ENCODE data around the gene FRA10AC1.

FRA10AC1 gene

DNA sequence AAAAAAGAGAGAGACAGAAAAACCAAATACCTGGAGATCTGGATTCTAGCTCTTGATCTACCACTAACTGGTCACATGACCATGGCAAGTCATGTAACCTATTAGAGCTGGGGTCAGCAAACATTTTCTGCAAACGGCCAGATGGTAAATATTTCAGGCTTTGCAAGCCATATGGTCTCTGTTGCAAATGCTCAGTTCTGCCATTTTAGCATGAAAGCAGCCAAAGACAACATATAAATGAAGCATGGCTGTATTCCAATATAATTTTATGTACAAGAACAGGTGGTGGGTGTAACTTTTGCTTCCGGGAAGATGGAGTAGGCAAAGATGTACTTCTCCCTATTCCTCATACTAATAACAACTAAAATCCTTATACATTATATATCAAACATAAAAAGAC lies 6.7 kb downstream of the FRA10AC1 start:
- TF ChIP-seq CTCF (IDR thresholded peaks at IDR 0.05; ENCODE audit: control insufficient read depth, extremely low read depth, insufficient read depth), result no peak
- DNase-seq (ENCODE audit: low read depth), result no peak
- H3K4me3 ChIP-seq (ENCODE audit: low read depth, low read length), result no peak overlapping the region

DNA sequence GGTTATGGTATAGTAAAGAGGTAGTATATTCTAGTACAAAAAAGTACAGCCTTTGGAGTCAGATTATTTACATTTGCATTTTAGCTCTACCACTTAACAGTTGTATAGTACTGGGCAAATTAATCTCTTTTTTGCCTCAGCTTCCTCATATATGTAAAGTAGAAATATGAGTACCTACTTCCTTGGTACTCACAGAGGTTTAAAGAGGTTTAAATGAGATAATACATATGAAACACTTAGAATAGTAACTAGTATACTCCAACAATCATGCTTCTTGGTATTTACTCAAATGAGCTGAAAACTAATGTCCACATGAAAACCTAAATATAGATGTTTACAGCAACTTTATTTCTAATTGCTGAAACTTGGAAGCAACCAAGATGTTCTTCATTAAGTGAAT lies 14.7 kb downstream of the FRA10AC1 start:
- H3K4me3 ChIP-seq (ENCODE audit: low read depth, low read length), result no peak overlapping the region
- no peak for TF ChIP-seq CTCF (IDR thresholded peaks at IDR 0.05; ENCODE audit: control insufficient read depth, extremely low read depth, insufficient read depth)
- no peak for DNase-seq (ENCODE audit: low read depth)

- TF ChIP-seq CTCF (IDR thresholded peaks at IDR 0.05; ENCODE audit: control insufficient read depth, extremely low read depth, insufficient read depth), result peak; percentile 47
- no peak for DNase-seq (ENCODE audit: low read depth)
- no peak overlapping the region for H3K4me3 ChIP-seq (ENCODE audit: low read depth, low read length)
Observed at GRCh38 chr10:93680412-93681047, 21.9 kb downstream of the FRA10AC1 start.

DNA sequence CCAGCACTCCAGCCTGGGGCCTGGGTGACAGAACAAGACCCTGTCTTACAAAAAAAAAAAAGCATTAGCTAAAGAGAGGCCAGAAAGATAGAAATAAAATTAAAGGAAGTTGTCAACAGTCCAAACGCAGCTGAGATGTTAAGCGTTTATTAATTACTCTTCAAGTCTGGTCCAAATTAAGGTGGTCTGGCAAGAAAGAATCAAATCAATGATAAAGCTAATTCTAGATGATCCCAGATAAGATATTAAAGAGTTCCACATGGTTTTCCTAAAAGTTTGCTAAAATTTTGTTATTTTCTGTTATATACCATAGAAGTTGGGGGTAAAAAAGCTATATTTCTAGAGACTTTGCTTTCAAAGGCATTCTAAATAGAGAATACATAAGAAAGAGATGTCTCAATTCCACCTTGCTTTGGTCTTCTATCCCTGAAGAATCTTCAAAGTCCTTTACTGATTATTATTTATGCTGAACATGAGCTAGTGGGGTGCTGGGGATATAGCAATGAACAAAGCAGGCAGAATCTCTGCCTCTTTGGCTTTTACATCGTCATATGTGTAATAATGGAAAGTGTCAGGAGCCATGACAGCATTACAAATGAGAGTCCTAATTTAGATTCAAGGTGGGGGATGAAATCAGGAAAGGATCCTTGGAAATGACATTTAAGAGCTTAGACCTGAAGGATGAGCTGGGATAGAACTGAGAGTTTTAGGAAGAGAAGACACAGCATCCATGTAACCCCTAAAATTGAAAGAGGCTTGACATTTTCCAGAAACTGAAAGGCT lies 23.4 kb downstream of the FRA10AC1 start:
- TF ChIP-seq CTCF (IDR thresholded peaks at IDR 0.05; ENCODE audit: control insufficient read depth, extremely low read depth, insufficient read depth), result no peak
- no peak overlapping the region for H3K4me3 ChIP-seq (ENCODE audit: low read depth, low read length)
- no peak for DNase-seq (ENCODE audit: low read depth)

DNA sequence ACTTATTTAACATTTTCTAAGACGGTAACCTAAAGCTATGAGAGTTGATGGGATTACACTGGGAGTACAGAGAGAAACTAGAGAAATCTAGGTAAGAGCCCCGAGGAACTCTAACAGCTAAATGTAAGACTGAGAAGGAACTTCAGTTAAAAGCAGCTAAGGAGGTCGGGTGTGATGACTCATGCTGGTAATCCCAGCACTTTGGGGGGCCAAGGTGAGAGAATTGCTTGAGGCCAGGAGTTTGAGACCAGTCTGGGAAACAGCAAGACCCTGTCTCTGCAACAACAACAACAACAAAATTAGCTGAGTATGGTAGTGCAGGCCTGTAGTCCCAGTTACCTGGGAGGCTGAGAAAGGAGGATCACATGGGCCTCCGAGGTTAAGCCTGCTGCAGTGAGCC lies 24.0 kb downstream of the FRA10AC1 start:
- no peak overlapping the region for H3K4me3 ChIP-seq (ENCODE audit: low read depth, low read length)
- TF ChIP-seq CTCF (IDR thresholded peaks at IDR 0.05; ENCODE audit: control insufficient read depth, extremely low read depth, insufficient read depth), result no peak
- DNase-seq (ENCODE audit: low read depth), result no peak

GRCh38 chr10:93673791-93674190 lies 28.6 kb downstream of the FRA10AC1 start:
- no peak overlapping the region for H3K4me3 ChIP-seq (ENCODE audit: low read depth, low read length)
- no peak for DNase-seq (ENCODE audit: low read depth)
- TF ChIP-seq CTCF (IDR thresholded peaks at IDR 0.05; ENCODE audit: control insufficient read depth, extremely low read depth, insufficient read depth), result no peak
